LNCAP (cell line): ENCODE results near the gene LRIF1.

Source experiments
- CTCF ChIP-seq: fragments of 450-650 bp; IDR thresholded peaks from 2 replicates; pipeline ENCODE4 v1.5.1; 2017; ENCODE audit warnings: mild to moderate bottlenecking

The LRIF1 gene

GRCh38 chr1:110979154-110979553 lies 15.4 kb upstream of the LRIF1 start:
- TF ChIP-seq CTCF, result no peak

- TF ChIP-seq CTCF, result no peak
These were observed 12.4 kb upstream of the LRIF1 start for GRCh38 chr1:110976089-110976488.

DNA sequence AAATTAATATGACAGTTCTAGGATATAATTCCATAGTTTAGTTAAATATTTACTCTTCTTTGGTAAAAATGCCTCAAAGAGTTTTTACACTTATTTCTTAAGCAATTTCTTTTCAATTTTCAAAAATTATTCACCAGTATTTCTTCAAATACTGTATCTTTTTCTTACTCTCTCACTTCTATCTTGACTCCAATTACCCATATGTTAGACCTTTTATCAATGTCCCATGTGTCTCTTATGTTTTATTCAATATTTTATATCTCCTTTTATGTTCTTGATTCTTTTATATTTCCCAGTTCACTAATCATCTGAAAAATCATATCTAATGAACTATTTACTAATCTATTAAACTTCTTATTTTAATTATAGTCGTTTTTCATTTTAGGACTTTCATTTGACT lies 11.5 kb upstream of the LRIF1 start:
- no peak for TF ChIP-seq CTCF

- no peak for TF ChIP-seq CTCF
These were observed 3.5 kb upstream of the LRIF1 start for GRCh38 chr1:110967256-110967655.

- no peak for TF ChIP-seq CTCF
These were observed 757 bp upstream of the LRIF1 start for GRCh38 chr1:110964455-110964903.

GRCh38 chr1:110962892-110963690 lies 631 bp downstream of the LRIF1 start:
- no peak for TF ChIP-seq CTCF

DNA sequence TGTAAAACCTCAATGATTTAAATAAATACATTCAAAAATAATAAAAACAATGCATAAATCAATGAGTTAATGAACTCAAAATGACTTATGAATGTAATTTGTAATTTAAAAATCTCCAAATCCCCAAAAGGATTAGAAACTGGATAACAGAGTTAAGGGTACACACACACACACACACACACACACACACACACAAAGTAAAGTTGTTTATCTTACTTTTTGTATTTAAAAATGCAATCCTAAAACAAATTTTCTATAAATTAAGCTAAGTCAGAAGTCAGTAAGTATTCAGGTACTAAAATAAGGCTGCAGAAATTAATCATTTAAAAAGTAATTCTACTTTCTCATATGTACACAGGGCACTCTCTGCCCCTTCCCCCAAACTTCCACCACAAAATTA lies 1.8 kb downstream of the LRIF1 start:
- no peak for TF ChIP-seq CTCF
